ENCODE data around the gene SCAF1.

DNA sequence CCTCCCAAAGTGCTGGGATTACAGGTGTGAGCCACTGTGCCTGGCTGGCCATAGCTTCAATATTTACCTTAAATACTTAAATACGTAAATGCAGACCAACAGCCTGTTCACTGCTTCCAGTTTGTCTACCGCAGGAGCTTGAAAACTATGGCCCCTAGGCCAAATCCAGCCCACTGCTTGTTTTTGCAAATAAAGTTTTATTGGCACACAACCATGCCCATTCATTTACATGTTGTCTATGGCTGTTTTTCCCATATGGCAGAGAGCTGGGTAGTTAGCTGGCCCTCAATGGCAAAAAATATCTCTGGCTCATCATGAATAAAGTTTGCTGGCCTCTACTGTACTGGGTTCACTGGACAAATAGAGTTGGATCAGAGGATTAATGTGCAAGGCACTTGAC, 39.2 kb upstream of the SCAF1 start:
- TF ChIP-seq CTCF (IDR thresholded peaks at IDR 0.05) (no peak), POLR2AphosphoS5 (IDR thresholded peaks at IDR 0.05) (no peak)

Measured in upper lobe of left lung (tissue), 4 donors.